HEK293T (cell line): ENCODE data around the gene PET100.

ENCODE experiments used
- CTCF ChIA-PET: fragments of 350-600 bp; formaldehyde crosslinking; extraction: SDS; loops from one replicate; lab custom pipeline; 2021; ENCODE audit warnings: antibody characterized with exemption, inconsistent platforms; lab: Yijun Ruan, JAX
- POLR2A ChIA-PET: fragments of 350-600 bp; formaldehyde crosslinking; extraction: SDS; loops from one replicate; lab custom pipeline; 2020; ENCODE audit warnings: antibody characterized with exemption, inconsistent platforms; lab: Yijun Ruan, JAX
- DNase-seq: peaks from one replicate; pipeline ENCODE4 v3.0.0; 2012; ENCODE audit warnings: mixed read lengths; ENCODE audit errors: extremely low spot score
- ARNT ChIP-seq: fragments of 450-650 bp; IDR thresholded peaks from 2 replicates; pipeline ENCODE4 v1.6.1; 2017; ENCODE audit warnings: mild to moderate bottlenecking
- BHLHE40 ChIP-seq: fragments of 450-650 bp; IDR thresholded peaks from 2 replicates; pipeline ENCODE4 v1.6.1; 2016; ENCODE audit warnings: mild to moderate bottlenecking, moderate library complexity, borderline replicate concordance
- CTBP1 ChIP-seq: fragments of 450-650 bp; IDR thresholded peaks from 2 replicates; pipeline ENCODE4 v1.6.1; 2016; ENCODE audit warnings: borderline replicate concordance
- ELF4 ChIP-seq: fragments of 450-650 bp; IDR thresholded peaks from 2 replicates; pipeline ENCODE4 v1.6.1; 2017; ENCODE audit warnings: antibody characterized with exemption
- FOXA1 ChIP-seq: fragments of 450-650 bp; IDR thresholded peaks from 2 replicates; pipeline ENCODE4 v1.6.1; 2016; ENCODE audit warnings: mild to moderate bottlenecking
- FOXK2 ChIP-seq: fragments of 450-650 bp; IDR thresholded peaks from 2 replicates; pipeline ENCODE4 v1.6.1; 2016; ENCODE audit warnings: mild to moderate bottlenecking
- FOXM1 ChIP-seq: fragments of 450-650 bp; IDR thresholded peaks from 2 replicates; pipeline ENCODE4 v1.6.1; 2017; ENCODE audit warnings: mild to moderate bottlenecking, borderline replicate concordance
- HDGF ChIP-seq: fragments of 450-650 bp; IDR thresholded peaks from 2 replicates; pipeline ENCODE4 v1.6.1; 2017; ENCODE audit warnings: antibody characterized with exemption, borderline replicate concordance
- L3MBTL2 ChIP-seq: fragments of 450-650 bp; conservative IDR thresholded peaks from 2 replicates; pipeline ENCODE4 v1.6.1; 2016; ENCODE audit warnings: mild to moderate bottlenecking
- LEF1 ChIP-seq: fragments of 450-650 bp; IDR thresholded peaks from 2 replicates; pipeline ENCODE4 v1.6.1; 2017; ENCODE audit warnings: mild to moderate bottlenecking, borderline replicate concordance
- NFRKB ChIP-seq: fragments of 450-650 bp; IDR thresholded peaks from 2 replicates; pipeline ENCODE4 v1.6.1; 2016; ENCODE audit warnings: mild to moderate bottlenecking, moderate library complexity
- PKNOX1 ChIP-seq: fragments of 450-650 bp; IDR thresholded peaks from 2 replicates; pipeline ENCODE4 v1.6.1; 2016
- SP1 ChIP-seq: fragments of 450-650 bp; IDR thresholded peaks from 2 replicates; pipeline ENCODE4 v1.6.1; 2017
- SUZ12 ChIP-seq: fragments of 450-650 bp; IDR thresholded peaks from 2 replicates; pipeline ENCODE4 v1.6.1; 2016; ENCODE audit warnings: mild to moderate bottlenecking
- TARDBP ChIP-seq: fragments of 450-650 bp; IDR thresholded peaks from 2 replicates; pipeline ENCODE4 v1.6.1; 2016

Gene PET100

DNA sequence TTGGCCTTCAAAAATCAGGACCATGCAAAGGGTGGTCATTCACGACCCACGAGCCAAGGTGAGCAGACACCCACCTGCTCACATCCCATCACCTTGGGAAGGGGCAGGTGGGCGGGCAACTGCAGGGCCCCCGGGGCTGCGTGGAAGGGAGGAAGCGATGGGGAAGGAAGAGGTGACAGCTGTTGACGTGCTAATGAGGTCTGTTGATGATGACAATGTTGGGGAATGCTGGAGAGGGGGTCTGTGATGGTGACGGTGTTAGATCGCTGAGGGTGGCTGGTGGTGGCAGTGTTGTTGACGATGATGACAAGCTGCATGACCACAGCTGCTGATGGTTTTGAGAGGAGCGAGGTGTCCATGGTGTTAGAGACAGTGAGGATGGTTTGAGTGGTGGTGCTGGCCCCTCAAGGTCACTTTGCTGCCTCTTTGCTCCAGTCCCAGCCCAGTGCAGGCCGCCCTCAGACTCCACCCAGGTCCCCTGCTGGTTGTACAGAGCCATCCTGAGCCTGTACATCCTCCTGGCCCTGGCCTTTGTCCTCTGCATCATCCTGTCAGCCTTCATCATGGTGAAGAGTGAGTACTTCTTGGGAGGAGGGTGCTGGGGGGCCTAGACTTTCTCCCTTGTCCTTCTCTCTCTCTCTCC lies 48.2 kb downstream of the PET100 start:
- no peak for TF ChIP-seq FOXA1
- TF ChIP-seq BHLHE40 = no peak
- no peak for TF ChIP-seq PKNOX1
- no peak for TF ChIP-seq NFRKB
- TF ChIP-seq CTBP1 = no peak
- TF ChIP-seq SP1 = no peak
- TF ChIP-seq FOXK2 = no peak
- TF ChIP-seq LEF1 = no peak
- TF ChIP-seq HDGF = no peak
- TF ChIP-seq TARDBP = no peak
- TF ChIP-seq SUZ12 = no peak
- no peak for TF ChIP-seq L3MBTL2
- no peak for TF ChIP-seq FOXM1
- TF ChIP-seq ARNT = no peak
- POLR2A ChIA-PET = no interaction called here
- DNase-seq = no peak
- CTCF ChIA-PET = no interaction called here

- no peak for DNase-seq
- CTCF ChIA-PET = no interaction called here
- TF ChIP-seq SP1 (no peak), FOXK2 (no peak), TARDBP (no peak), LEF1 (no peak), HDGF (no peak), ARNT (no peak), L3MBTL2 (no peak), BHLHE40 (no peak), NFRKB (no peak), FOXM1 (no peak)
- POLR2A ChIA-PET = no interaction called here
These were observed 49.6 kb downstream of the PET100 start for GRCh38 chr19:7678971-7679751.

- TF ChIP-seq PKNOX1 (no peak), ELF4 (no peak), L3MBTL2 (0 out of 2 replicates have a peak, but pooled peaks have one; percentile 30)
- CTCF ChIA-PET = interaction anchor here (0.8 to 1.7 kb wide), 7 partner anchors 11 to 151 kb away, joined by 3 to 10 read pairs (median 5); partner anchors contain the start of gene RETN
- POLR2A ChIA-PET = interaction anchor here (0.6 to 1.7 kb wide), 15 partner anchors 8 to 581 kb away, joined by 3 to 19 read pairs (median 4); partner anchors contain the start of genes PET100 and XAB2
- no peak for DNase-seq
These were observed 50.4 kb downstream of the PET100 start for GRCh38 chr19:7679771-7680605.

DNA sequence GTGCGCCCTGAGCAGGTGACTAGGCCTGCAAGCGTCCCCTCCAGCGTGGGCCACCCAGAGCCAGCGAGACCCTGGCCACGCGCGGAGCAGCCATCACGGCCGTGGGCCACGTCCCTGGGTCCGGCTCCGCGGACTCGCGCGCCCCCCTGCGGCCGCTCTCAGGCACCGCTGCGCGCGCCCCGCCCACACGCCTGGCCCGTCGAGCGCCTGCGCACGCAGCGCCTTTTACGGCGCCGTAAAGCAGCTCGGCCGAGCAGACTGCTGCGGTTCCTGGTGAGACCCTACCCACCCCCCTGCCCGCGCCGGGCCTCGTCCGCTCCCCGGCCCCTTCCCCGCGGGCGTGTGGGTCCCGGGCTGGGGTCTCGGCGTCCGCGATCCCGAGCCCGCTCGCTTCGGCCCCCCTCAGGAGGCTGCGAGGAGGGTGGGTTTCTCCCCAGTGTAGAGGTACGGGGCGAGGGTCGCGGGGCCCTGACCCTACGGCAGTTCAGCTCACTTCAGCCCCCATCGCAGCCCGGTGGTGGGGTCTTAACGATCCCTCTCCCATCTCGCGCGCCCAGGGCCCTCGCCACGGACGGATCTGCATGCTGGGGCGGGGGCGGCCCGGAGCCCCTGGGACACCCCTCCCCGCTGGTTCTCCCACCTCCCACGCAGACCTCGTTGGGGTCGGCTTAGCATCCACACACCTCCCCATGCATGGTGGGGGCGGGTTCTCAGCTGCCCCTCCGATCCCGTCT lies 51.2 kb downstream of the PET100 start, which contains the start of gene TRAPPC5:
TSS of gene TRAPPC5 (plus strand) at position 228 of the 734 bp plus-strand sequence. CDS start 1,421 bp downstream, outside the sequence.
- TF ChIP-seq CTBP1 (no peak), L3MBTL2 (no peak), LEF1 (no peak), ARNT (0 out of 2 replicates have a peak, but pooled peaks have one; percentile 43), PKNOX1 (no peak), FOXM1 (no peak), ELF4 (no peak), TARDBP (peak; percentile 69; the same call in 1 of the 2 replicates)
- peak; percentile 92 for DNase-seq
- ChIA-PET POLR2A (interaction anchor here (0.6 to 1.7 kb wide), 19 partner anchors 9 to 582 kb away, joined by 3 to 19 read pairs (median 4); partner anchors contain the start of genes PET100 and XAB2), CTCF (interaction anchor here (0.5 to 1.7 kb wide), 21 partner anchors 12 to 327 kb away, joined by 3 to 10 read pairs (median 3); partner anchors contain the start of gene RETN)
